HG02973 (cell line): ENCODE measurements around the gene MPP2.
"Not testable (repeated sequence)": the region's sequence is repeated elsewhere in the genome, so short reads cannot be mapped to it uniquely, and the experiment has no call there.

Experiments
- ATAC-seq: cut with Tn5 transposase; IDR thresholded peaks from one replicate; pipeline ENCODE4 v1.9.1; 2021; ENCODE audit warnings: moderate library complexity; ENCODE audit not compliant: unreplicated experiment

The MPP2 gene

GRCh38 chr17:43905400-43905984, 1.8 kb downstream of the MPP2 start:
- ATAC-seq, result no peak

GRCh38 chr17:43901861-43902589, 5.3 kb downstream of the MPP2 start:
- no peak for ATAC-seq

DNA sequence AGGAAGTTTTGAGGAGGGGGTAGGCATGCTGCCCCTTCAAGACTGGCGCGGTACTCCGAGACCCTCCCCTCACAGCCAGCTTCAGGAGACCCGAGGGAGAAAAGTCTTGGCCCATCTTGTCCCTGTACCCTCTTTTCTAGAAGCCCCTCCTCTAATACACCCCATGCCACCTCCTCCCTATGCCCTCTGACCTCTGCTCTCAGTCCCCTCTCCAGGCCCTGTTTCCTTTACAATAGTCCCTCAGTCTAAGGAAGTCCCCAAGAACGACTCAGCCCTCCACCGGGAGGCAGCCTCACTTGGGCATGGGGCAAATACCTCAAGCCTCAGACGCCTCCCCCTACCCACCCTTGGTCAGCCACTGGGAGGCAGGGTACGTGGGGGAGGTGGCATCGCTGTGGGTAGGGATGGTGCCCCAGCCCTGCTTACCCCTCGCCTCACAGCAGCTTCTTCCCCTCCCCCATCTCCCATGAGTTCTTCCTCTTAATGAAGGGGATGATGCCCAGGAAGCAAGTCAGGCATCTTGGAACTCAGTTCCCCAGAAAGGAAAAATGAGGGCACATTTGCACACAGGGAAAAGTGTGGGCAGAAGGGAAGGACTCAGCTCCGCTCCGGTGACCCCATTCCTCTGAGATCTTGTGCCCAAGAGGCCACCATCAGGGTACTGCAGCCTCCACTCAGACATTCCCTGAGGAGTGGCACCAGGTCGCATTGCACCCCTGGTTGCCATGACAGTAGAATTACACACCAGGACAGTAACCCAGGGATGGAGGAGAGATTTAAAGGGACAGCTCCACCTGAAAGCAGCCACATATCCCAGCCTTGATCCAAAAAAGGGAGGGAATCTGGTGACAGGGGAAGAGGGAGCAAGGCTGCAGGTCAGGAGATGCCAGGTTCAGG, 6.2 kb downstream of the MPP2 start:
- ATAC-seq, result no peak

DNA sequence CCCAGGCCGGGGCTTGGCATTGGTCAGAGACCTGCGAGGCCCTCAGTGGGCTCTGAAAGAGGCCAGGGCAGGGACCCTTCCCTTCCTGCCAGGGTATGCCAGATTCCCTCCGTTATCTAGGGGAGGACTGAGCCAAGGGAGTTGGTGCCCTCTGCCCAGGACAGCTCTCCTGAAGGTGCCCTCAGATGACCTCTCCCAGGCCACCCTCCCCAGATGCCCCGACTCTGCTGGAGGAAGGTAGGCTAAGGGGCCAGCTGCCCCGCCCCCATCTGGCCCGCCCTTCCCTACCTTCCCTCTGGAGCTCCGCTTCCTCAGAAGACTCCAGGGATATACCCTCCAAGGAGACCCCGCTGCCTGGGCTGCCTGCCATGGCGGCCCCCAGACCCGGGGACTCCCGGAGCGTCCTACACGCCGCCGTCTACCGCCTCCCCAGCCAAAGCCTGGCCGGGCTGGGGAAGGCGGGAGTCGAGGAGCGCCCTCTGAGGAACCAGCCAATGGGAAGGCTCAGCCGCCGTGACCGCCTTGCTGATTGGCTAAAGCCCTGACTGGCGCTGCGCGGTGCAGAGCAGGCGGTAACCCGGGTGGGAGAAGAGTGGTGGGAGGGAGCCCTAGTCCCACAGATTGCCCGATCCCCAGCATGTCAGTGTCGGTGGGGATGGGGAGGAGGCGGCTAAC, 7.0 kb downstream of the MPP2 start:
- ATAC-seq, result no peak

DNA sequence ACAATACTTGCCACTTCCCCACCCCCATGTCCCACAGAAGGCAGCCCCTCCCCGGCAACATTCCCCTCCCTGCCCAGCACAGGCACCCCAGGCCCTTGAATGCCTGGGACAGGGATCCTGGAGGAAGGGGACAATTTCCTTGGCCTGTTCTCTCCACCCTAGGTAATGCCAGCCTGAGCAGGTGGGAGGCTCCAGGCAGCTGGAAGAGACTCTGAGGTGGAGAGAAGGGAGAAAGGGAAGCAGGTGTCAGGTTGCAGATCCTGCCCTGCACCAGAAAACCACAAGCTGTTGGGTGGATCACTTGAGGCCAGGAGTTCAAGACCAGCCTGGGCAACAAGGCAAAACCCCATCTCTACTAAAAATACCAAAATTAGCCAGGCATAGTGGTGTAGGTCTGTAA, 8.9 kb downstream of the MPP2 start:
- no peak for ATAC-seq

- no peak for ATAC-seq
Measured at GRCh38 chr17:43897831-43898230, 9.5 kb downstream of the MPP2 start.

GRCh38 chr17:43894494-43894893, 12.8 kb downstream of the MPP2 start:
- not testable (repeated sequence) for ATAC-seq

DNA sequence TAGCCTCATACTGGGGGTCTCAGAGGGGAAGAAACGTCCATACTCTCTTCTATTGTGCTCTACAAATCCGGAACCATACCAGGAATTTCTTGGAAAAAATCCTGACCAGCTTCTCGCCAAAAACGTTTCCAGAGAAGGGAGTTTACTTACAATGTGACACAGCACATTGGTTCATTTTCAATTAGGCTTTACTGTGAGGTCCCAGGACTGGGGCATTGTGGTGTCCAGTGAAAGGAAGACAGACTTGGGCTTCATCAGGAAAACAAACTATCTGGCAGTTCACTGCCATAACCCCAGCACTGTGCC, 14.7 kb downstream of the MPP2 start:
- no peak for ATAC-seq

DNA sequence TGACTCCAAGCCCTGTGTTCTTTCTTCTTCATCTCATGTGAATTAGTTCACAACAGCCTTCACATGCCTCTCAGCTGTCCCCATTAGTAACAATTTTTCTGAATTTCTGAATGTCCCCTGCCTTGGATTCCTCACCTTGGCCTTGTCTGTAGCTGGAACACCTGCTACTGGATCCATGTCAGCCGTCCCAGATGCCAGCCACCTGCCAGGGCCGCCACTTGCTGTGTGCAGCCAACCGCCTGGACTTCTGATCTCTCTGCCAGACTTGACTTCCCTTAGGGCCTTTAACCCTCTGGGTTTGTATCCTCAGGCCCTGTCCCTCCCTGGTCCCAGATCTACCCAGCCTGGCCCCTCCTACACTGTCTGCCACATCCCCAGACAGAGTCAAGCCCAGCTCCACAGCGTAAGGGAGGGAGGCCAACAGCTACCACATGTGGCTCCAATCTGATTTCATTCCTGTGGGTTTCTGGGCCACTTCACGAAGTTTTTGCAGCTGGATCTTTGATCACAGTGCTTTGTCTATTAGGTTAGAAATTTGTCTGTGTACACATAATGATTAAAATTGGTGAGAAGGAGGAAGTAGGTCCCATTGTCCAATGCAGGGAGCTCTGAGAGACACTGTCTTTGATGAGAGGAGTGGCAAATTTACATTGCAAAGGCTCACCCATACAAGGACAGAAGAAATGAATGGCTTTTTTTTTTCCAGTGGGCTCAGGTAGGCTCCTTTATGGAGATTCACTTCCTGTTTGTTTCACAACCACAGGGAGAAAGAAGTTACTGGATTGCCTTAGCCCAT, 15.3 kb downstream of the MPP2 start:
- ATAC-seq, result no peak

DNA sequence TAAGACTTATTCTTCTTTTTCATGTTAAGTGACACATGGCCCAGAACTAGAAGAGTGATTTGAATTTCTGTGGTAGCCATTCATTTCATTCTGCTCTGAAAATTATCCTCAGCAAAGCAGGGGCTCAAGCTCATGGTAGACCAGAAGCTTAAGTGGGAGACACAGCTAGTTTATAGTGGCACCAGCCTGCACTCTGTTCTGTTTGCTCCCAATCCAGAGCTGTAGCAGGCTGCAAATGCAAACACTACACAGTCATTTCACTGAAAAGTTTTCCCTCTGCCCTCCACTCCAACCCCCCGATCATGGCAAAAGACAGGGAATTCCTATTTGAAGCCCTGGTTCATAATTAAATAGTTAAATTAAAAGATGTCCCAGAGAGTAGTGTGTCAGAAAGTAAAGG, 17.1 kb downstream of the MPP2 start:
- ATAC-seq, result no peak

- ATAC-seq, result no peak
Measured at GRCh38 chr17:43888548-43888947, 18.8 kb downstream of the MPP2 start.

DNA sequence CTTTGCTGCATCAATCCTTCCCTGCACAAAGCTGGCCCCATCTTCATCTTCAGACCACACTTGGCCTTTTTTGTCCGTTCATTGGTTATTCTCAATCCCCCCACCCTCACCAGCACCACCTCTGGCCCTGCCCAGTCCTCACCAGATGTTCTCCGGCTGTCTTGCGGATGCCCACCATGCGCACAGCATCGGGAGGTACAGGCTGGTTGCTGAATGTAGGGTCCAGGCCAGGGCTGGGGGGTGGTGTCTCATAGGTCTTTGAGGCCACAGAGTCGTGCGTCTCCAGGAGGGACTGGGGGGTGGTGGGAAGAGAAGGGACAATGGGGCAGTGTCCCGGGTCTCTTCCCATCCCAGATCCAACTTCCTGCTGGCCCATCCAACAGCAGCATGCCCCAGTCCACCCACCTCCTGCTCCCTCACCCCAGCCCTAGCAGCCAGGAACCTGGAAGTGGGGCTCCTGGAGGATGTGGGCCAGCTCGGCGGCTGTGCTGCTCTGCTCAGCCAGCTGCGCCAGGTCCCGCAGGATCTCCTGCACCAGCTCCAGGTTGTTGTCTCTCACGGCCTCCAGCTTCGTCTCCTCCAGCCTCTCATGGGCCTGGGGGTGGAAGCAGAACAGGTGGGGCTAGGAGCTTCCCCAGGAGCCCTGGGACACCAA, 24.4 kb downstream of the MPP2 start:
- ATAC-seq, result no peak

DNA sequence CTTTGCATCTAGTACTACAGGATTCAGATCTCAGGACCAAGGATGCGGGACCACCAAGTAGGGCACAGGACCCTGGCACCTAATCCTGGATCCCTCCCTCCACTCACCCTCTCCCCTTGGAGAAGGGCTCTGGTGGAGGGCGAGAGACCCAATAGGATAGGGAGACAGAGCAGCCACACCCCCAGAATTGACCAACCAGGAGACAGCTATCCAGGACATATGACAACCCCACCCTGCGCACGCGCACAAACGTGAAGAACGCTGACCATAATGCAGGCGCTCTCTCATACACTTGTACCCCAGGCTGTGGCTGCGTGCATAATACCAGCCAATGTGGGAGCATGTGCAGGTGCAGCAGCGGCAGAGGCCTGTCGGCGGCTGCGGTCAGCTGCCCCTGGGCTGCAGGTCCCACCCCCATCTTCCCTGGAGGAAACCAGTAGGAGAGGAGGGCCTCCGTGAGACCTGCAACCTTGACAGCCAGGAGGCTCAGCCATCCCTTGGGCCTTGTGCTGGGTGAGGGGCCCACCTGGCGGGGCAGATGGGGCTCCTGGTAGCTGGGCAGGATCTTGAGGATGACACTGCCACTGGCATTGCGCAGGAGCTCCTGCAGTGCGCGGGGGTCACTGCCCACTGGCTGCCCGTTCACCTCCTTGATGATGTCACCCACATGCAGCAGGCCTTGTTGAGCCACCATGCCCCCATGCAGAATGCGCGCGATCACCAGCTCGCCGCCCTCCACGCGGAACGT, 25.4 kb downstream of the MPP2 start:
- ATAC-seq, result no peak

DNA sequence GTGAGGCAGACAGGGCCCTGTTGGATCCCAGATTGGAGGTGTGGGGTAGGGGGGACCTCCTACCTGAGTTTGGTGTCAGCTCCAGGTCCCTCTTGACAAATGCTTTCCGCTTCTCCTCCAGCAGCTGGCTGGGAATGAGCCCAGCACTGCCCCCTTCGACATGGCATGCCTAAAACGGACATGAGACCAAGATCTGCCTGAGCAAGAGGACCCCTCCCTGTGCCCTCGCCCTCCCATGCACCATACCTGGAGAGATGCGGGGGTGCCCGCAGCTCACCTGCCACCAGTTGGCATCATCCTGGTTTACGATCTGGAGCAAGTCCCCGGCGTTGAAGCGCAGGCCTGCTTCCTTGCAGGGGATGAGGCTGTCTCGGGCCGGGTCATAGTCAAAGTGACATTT, 26.2 kb downstream of the MPP2 start:
- no peak for ATAC-seq

DNA sequence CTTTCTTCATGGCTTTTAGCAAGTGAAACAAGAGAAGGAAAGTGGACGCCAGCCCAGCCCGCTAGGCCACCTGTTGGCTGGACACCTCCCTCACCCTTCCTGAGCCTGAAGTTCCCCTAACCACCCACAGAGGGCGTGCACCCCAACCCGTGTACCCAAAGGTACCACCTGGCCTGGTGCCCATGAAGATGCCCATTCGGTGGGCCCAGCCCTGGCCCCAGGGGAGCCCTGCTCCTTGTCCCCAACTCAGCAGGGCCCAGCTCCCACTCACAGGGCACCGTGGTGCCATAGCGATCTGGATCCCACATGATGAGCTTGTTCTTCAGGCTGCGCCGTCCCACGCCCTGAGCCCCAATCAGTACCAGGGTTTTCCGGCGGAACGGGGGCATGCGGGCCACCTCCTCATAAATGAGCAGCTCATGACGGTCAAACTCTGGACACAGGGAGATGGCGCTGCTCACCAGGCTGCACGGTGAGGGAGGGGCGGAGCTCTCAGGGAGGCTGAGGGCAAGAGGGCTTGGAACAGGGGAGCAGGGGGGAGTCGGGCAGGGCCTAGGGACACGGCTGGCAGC, 26.8 kb downstream of the MPP2 start:
- no peak for ATAC-seq

GRCh38 chr17:43879723-43880419, 27.5 kb downstream of the MPP2 start:
- no peak for ATAC-seq

DNA sequence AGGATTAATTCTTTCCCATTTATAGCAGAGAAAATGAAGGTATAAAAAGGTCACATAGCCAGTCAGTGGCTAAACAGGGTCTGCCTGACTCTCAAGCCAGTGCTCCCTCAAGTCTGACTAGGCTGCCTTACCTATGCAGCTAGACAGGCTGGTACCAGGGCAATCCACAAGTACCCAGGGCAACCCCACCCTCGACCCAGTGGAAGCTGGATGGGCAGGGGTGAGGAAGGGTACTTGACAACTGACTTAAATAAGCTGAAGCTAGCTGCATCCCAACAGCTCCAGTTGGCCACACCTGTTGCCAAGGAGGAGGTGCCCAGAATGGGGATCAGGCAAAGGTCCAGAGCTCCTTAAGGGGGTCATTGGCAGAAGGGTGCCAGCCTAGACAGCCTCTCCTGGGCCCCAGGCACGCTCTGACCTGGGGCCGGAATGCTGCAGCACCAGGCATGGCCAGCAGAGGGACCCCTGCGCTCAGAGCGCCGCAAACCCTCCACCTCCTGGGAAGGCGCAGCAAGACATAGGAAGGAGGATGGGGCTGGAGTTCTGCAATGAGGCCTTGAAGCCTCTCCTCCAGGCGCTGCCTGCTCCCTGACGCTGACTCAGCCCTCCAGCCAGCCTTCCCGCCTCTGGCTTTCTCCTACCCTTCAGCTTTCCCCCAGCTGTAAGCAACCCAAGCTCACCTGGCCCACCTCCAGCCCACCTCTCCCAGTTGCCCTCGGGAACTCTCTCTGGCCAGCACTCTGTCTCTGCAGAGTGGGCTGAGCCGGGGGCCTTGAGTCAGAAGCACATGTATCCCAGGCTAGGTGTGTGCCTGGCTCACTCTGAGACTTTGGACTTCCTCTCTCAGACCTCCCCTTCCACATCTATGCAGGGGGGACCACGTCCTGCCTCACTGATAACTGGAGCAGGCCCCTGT, 28.8 kb downstream of the MPP2 start:
- ATAC-seq, result no peak
